Measurements from ENCODE around the gene KCNJ10.

The KCNJ10 gene

DNA sequence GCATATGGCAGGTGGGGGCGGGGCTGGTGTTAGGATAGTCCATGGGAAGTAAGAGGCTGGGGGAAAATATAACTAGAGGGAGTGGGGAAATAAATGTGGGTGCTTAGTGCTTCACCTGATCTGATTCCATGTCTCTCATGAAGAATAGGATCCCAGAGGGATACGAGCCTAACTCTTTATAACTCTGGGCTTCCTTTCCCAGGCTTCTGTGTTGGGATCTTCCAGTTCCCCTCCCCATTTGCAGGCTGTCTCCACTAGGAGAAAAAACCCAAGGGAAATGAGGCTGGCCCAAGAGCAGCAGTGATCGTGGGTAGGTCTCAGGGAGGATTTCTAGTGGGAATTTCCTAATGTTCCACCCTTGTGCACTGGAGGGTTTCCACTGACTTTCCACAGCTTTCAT is 13.0 kb upstream of the KCNJ10 start:
- DNase-seq, result no peak

DNA sequence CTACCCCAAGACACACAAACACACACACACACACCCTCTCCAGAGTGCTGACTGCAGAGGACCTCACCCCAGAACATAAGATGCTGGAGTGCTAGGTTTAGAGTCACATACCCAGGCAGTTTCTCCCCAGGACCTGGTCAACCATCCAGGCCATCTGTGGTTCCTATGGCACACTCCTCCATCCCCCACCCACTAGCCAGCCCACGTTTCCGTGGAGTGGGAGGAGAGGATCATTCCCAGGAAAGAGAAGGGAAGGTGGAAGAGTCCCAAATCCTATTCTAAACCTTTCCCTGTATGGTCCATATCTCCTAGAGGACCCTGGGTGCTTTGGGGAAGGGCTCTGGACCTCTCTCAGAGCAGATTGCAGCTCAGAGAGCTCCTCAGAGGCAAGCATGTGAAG is 12.5 kb upstream of the KCNJ10 start:
- DNase-seq, result no peak

DNA sequence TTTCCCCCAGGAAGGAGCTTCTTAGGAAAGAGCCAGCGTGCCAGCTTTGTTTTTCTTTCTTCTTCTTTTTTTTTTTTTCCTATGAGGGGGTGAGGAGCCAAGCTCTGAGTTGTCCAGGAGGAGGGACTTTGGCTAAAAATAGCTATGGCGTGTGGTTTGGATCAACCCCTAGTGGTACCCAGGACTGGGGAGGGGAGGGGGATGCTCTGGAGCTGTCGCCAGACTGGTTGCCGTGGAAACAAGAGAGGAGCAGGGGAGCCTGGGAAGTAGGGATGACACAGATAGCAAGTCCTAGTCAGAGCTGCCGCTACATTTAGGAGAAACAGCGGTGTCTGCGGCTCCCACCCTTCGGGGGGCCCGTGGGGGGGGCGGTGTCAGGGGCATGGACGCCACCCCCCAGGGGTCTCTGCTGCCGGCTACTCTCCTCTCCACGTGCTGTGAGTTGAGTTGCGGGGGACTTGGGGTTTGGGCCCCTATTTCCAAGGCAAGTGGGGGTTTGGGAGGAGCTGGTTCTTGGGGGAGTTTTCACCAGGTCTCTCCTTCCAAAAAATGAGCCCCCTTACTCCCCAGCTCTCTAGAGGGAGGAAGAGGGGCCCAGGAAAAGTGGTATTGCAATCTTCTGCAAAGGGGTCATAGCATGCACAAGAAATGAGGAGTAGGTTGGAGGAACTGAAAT is 11.4 kb upstream of the KCNJ10 start, which contains the start of gene KCNJ9:
TSS of gene KCNJ9 (plus strand) at position 278 of the 676 bp plus-strand sequence. CDS start 2,493 bp downstream, outside the sequence.
- no peak for DNase-seq

- no peak for DNase-seq
These were observed 10.6 kb upstream of the KCNJ10 start for GRCh38 chr1:160080381-160081100.

DNA sequence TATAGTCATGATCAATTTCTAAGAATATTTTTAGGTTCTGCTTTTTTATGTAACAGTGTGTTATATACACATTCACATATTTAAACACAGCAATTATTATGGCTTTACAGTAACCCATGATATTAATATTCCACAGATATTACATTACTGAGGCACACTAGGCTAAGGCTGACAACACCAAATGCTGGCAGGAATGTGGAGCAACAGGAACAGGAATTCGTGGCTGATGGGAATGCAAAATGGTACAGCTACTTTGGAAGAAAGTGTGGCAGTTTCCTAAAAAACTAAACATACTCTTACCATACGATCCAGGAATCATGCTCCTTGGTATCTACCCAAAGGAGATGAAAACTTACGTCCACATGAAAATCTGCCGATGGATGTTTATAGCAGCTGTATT is 9.5 kb upstream of the KCNJ10 start:
- no peak for DNase-seq

DNA sequence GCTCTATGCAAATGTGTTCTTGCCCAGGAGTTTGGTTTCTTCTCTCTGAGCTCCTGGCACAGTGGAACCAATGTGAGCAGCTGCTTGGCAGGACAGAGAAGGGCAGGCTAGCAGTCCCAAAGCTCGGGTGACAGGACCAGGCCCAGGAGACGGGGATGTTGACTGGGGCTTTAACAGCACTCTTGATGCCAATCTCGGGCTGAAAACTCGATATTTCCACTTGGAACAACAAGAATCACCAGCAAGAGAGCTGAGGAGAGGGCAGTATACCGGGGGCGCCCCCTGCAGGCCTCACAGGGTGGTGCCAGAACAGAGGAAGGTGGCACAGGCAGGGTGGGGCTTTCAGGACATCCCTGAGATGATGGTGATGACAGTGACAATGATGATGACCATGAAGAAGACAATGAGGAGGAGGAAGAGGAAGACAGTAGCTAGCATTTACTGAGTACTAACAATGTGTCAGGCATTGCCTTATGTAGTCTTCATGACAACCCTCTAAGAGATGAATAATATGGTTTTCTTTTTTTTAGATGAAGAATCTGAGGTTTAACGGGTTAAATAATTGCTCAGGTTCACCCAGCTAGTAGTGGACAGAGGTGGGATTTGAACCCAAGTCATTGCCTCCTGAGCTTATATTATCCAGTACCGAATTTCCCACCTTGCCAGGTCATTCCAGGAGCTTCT is 8.7 kb upstream of the KCNJ10 start:
- DNase-seq, result no peak

DNA sequence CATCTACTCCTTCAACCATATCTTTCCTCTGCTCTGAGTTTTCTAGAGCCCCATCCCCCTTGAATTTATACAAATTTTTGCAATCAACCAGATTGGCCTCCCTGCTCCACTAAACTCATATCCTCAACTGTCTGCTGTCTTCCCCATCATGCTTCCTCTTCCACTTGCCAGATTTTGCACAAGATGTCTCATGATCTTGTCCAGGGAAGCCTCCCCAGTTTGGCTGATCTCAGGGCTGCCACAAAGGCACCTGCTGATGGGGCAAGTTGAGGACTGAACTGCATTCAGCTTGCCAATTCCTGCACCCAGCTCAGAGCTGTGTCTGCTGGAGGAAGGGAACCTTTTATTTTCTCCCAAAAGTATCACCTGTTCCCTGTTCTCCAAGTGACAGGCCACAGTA is 7.5 kb upstream of the KCNJ10 start:
- DNase-seq, result no peak

GRCh38 chr1:160076295-160076694 is 6.3 kb upstream of the KCNJ10 start:
- no peak for DNase-seq

- DNase-seq, result no peak
These were observed 5.9 kb upstream of the KCNJ10 start for GRCh38 chr1:160075836-160076235.

DNA sequence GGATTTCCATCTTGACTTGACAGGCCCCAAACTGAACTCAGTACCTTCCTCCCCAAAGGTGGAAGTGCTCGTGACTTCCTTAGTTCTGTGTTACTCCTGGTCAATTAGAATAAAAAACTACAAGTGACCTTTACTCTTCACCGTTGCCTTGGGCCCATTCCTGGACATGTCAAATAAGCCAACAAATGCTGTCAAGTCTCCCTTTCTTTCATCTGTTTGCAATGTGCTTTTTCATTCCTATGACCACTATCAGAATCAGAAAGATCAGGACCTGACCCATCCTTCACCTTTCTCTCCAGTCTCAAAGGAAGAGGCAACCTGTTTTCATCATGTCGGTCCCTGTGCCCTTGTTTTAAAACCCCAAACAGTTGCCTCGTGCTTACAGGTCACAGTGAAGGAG is 4.9 kb upstream of the KCNJ10 start:
- DNase-seq, result no peak

- no peak for DNase-seq
These were observed 1.3 kb upstream of the KCNJ10 start for GRCh38 chr1:160071289-160071688.

GRCh38 chr1:160070243-160071163 is 543 bp upstream of the KCNJ10 start:
- DNase-seq, result peak; percentile 42

- no peak for DNase-seq
These were observed 1.7 kb downstream of the KCNJ10 start for GRCh38 chr1:160068225-160068624.

- DNase-seq, result no peak
These were observed 2.9 kb downstream of the KCNJ10 start for GRCh38 chr1:160066829-160067745.

GRCh38 chr1:160064746-160065145 is 5.2 kb downstream of the KCNJ10 start:
- no peak for DNase-seq

DNA sequence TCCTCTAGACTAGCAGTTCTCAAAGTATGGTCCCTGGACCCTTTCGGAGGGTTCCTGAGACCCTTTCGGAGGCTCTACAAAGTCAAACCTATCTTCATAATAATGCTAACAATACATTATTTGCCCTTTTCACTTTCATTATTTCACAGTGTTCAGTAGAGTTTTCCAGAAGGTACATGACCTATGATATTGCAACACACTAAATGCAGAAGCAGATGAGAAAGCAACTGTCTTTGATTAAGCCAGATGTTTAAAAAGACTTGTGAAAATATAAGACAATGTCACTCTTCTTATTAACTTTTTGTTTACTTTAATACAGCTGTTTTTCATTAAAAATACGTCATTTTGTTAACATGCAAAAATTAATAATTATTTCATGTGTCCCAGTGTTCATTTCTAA is 5.8 kb downstream of the KCNJ10 start:
- DNase-seq, result no peak

DNA sequence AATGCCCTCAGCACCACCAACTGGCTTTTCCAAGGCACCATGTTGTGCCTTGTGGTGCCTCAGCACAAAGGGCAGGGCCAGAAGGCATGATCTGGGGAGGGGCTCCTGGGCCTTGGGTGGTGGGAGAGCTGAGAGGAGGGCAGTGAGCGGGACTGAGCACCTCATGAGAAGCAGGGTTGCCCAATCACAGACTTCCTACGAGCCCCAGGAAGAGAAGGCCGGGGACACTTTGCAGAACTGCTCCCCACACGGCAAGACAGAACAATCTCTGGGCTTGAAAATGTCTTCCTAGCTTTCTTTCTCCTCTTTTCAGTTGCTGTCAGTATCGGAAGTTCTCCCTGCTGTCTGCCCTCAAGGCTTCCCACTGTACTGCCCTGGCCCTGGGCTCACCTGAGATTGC is 6.8 kb downstream of the KCNJ10 start:
- no peak for DNase-seq

GRCh38 chr1:160062230-160062532 is 7.8 kb downstream of the KCNJ10 start:
- no peak for DNase-seq

GRCh38 chr1:160061369-160062229 is 8.4 kb downstream of the KCNJ10 start:
- DNase-seq, result no peak

DNA sequence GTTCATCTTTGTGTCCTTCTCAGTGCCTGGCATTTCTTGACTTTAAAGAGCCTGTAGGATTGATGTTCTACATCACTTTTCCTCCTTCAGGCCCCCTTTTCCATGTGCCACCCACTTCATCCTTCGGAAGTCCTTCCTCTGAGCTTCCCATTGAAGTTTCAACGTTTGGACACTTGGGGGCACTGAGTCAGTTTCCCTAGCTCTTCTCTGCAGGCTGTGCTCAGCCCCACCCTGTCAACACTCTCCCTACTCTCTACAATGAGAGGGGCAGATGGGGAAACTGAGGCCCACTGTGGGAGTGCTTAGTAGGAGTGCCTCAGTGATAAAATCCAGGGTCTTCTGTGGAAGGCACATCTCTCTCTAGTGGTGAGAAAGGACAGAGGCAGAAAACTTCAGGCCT is 11.9 kb downstream of the KCNJ10 start:
- no peak for DNase-seq

DNA sequence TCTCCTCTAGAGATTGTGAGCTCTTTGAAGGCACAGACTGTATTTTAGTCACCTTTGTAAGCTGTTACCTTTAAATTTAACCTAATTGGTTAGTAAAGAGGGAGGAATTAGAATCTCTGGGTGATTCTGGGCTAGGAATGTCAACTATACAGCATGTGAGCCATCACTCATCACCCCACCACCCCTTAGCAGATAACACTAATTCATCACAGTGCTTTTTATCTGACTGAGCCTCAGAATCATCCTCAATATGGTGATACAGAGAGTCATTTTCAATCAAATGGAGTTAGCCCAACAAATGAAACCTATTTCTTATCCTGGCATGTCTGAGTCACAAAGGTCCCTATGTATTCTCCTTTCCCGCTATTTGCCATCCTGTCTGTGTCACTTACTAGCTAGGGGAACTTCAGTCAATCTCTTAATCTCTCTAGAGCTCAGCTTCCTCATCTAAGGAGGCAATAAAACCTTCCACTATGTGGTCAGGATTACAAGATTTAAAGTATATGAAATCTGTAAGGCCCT is 13.3 kb downstream of the KCNJ10 start:
- DNase-seq, result no peak
